ENCODE results near the gene KIF6.

DNA sequence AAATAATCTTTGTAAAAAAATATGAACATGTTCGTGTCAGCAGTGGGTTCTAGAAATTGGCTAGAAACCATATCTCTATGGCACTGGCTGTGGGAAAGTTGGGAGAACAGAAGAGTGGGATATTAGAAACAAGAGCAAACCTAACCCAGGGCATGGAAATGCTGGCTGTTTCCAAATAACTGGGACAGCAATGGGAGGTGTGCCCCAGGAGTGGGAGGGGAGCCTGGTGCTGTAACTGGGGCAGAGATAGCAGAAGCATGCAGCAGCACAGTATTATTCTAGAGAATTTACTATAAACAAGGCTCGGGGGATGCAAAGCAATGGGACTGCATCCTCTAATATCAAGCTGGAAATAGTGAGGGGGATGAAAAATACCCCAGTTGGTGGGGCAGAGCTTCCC, 175.0 kb downstream of the KIF6 start:
- TF ChIP-seq CTCF (IDR thresholded peaks at IDR 0.05 in 4 of 5, conservative IDR thresholded peaks at IDR 0.05 in 1 of 5) = no peak
- TF ChIP-seq POLR2A (IDR thresholded peaks at IDR 0.05) = no peak

Data from gastrocnemius medialis (tissue), 4 donors.